Measurements from ENCODE around the gene CPNE4.

DNA sequence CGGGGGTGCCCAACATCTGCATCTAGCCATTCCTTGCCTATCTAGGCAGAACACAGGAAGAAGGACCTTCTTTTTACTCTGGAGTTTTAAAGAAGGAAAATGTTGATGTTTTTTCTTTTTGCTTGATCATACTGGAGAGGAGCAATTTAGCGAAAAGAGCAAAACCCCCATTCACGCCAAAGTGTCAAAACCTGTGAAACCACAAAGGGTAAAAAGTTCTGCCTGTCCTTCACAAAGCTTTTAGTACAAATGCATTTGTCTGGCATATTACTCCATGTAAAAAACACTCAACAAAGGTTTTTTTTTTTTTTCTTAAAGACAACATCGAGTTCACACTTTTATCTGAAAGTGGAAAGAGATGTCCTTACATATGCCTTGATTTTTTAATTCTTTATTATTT is 317.9 kb downstream of the CPNE4 start:
- TF ChIP-seq, protein P1, sequence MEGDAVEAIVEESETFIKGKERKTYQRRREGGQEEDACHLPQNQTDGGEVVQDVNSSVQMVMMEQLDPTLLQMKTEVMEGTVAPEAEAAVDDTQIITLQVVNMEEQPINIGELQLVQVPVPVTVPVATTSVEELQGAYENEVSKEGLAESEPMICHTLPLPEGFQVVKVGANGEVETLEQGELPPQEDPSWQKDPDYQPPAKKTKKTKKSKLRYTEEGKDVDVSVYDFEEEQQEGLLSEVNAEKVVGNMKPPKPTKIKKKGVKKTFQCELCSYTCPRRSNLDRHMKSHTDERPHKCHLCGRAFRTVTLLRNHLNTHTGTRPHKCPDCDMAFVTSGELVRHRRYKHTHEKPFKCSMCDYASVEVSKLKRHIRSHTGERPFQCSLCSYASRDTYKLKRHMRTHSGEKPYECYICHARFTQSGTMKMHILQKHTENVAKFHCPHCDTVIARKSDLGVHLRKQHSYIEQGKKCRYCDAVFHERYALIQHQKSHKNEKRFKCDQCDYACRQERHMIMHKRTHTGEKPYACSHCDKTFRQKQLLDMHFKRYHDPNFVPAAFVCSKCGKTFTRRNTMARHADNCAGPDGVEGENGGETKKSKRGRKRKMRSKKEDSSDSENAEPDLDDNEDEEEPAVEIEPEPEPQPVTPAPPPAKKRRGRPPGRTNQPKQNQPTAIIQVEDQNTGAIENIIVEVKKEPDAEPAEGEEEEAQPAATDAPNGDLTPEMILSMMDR (conservative IDR thresholded peaks at IDR 0.05; ENCODE audit: low read depth, low read length), result no peak
- no peak for TF ChIP-seq EZH2phosphoT487 (IDR thresholded peaks at IDR 0.05; ENCODE audit: borderline replicate concordance, low read length)
